ENCODE results near the gene CMKLR1.

GRCh38 chr12:108318472-108319275, 20.4 kb downstream of the CMKLR1 start:
- no peak for TF ChIP-seq POLR2AphosphoS5 (IDR thresholded peaks at IDR 0.05; ENCODE audit: control insufficient read depth, insufficient read depth, low read depth, low read length)
- no peak for TF ChIP-seq ZZZ3 (IDR thresholded peaks at IDR 0.05)
- no peak for TF ChIP-seq ZFX (CRISPR knock-in tag; IDR thresholded peaks at IDR 0.05)
- no peak for TF ChIP-seq FOXP4 (CRISPR knock-in tag; IDR thresholded peaks at IDR 0.05; ENCODE audit: borderline replicate concordance)
- no peak for TF ChIP-seq BRCA1 (IDR thresholded peaks at IDR 0.05)
- no peak for TF ChIP-seq BRCA1 (CRISPR knock-in tag; IDR thresholded peaks at IDR 0.05)
- no peak for TF ChIP-seq ZNF146 (CRISPR knock-in tag; IDR thresholded peaks at IDR 0.05; ENCODE audit: unreplicated experiment)
- TF ChIP-seq CTCF (IDR thresholded peaks at IDR 0.05 in 2 of 3, conservative IDR thresholded peaks at IDR 0.05 in 1 of 3; ENCODE audit: insufficient read depth in 2 of 3, low read depth in 1 of 3, low read length in 3 of 3), result no peak
- no peak for TF ChIP-seq BDP1 (IDR thresholded peaks at IDR 0.05; ENCODE audit: insufficient read depth, insufficient read length)
- no peak for TF ChIP-seq PRDM10 (IDR thresholded peaks at IDR 0.05; ENCODE audit: partially characterized antibody)
- TF ChIP-seq ZNF184 (CRISPR knock-in tag; IDR thresholded peaks at IDR 0.05), result no peak
- TF ChIP-seq GABPA (tag; conservative IDR thresholded peaks at IDR 0.05; ENCODE audit: low read depth), result no peak
- TF ChIP-seq ZNF384 (IDR thresholded peaks at IDR 0.05; ENCODE audit: low read depth, low read length), result no peak

Data from K562 (cell line).